ENCODE results near the gene OR2C1.

OR2C1 gene

GRCh38 chr16:3355589-3355988, at the start of gene OR2C1:
Gene OR2C1 (plus strand): TSS chr16:3355889. CDS start chr16:3355941, 52 bp downstream.
- DNase-seq: no peak

- no peak for DNase-seq
Measured at GRCh38 chr16:3306078-3306477, 49.6 kb upstream of the OR2C1 start.

- DNase-seq: no peak
Measured at GRCh38 chr16:3311496-3311895, 44.2 kb upstream of the OR2C1 start.

GRCh38 chr16:3317315-3317999, 38.2 kb upstream of the OR2C1 start:
- DNase-seq: no peak

GRCh38 chr16:3321816-3322215, 33.9 kb upstream of the OR2C1 start:
- DNase-seq: no peak

DNA sequence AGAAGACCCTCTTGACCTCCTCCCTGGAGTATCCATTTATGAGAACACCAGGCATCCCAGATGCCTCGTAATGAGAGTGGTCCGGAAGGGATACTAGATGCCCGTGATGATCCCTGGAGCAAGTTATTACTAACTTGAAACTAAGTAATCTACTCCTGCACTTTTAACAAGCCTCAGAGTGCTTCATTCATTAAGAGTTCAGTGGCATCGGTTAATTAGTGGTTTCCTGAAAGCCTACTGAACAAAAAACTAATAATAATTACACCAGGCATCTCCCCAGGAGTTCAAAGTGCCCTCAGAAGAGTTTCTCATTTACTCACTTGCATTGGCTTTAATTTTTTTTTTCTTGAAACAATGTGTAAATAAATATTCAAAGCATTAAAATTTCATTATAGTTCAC, 28.2 kb upstream of the OR2C1 start:
- DNase-seq: no peak

DNA sequence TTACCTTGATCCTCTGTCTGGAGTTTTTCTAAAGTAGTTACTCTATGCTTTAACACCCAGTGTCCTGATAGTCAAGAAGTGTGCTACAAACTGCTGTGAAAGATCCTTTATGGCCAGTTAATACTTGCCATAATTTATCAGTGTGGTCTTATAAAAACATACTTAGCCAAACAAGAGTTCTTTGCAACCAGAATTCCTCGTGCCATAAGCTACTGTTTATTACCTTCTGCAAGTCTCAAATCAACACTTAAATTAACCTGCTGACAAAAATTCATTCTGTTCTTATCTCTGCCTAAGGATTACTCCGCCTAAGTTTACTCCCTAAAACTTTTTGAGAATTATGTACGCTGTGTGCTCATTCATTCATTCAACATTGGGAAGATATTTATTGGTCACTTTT, 27.6 kb upstream of the OR2C1 start:
- DNase-seq: no peak

GRCh38 chr16:3328643-3329042, 27.0 kb upstream of the OR2C1 start:
- no peak for DNase-seq

GRCh38 chr16:3346041-3346440, 9.6 kb upstream of the OR2C1 start:
- DNase-seq: no peak

- no peak for DNase-seq
Measured at GRCh38 chr16:3347586-3347985, 8.1 kb upstream of the OR2C1 start.

GRCh38 chr16:3348547-3349167, 7.0 kb upstream of the OR2C1 start:
- DNase-seq: no peak

DNA sequence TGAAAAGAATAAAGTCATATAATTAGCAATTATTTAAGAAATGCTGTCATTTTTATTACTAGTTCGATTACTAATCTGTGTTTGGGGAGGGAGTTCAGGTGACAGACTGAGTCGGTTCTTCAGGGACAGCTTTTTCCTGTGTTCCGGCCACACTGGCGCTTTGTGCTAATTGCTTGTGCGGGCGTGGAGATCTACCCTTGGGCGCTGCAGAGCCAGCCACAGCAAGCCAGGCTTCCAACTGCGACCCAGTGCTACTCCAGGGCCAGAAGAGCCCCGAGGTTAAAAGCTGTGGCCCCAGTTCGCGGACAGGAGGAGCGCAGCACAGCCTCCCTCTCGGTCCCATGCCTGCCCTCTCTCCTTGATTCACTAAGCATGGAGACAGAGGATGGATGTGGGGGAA, 6.5 kb upstream of the OR2C1 start:
- DNase-seq: no peak

DNA sequence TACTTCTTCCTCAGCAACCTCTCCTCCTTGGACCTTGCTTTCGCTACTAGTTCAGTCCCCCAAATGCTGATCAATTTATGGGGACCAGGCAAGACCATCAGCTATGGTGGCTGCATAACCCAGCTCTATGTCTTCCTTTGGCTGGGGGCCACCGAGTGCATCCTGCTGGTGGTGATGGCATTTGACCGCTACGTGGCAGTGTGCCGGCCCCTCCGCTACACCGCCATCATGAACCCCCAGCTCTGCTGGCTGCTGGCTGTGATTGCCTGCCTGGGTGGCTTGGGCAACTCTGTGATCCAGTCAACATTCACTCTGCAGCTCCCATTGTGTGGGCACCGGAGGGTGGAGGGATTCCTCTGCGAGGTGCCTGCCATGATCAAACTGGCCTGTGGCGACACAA, 429 bp downstream of the OR2C1 start:
- no peak for DNase-seq

DNA sequence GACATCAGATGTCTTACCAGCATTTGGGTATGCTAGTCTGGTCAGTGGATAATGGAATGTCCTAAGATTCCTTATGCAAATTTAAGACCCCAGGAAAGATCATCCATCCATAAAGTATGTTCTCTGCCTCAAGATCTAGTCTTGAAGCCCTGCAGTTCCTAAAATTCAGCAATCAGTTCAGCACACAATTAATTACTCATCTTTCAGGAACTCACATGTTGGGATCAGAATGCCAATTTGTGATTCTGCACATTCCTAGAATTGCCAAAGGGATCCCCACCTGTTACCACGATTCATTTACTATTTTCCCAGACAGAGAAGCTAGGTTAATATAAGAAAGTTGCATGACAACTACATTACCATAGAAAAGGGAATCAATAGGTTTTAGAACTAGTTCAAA, 3.2 kb downstream of the OR2C1 start:
- no peak for DNase-seq

DNA sequence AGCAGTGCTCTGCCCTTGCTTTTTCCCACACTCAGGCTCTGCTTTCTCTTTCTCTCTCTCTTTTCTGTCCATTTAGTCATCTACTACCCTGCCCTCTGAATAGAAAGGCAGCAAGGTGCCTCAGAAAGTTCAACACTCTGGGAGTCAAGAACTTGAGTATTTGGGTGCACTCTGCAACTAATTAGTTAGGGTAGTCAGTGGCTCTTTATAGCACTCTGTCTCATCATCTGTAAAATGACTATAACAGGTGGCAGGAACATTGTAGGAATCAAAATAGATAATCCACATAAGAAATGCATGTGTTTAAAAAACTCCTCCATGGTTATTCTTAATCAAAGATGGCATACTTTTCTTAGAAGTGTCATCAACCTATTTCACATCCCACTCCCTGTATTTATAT, 7.2 kb downstream of the OR2C1 start:
- no peak for DNase-seq

- no peak for DNase-seq
Measured at GRCh38 chr16:3363793-3364192, 8.1 kb downstream of the OR2C1 start.

- DNase-seq: peak; percentile 74 to 91
Measured at GRCh38 chr16:3364774-3365427, 9.2 kb downstream of the OR2C1 start.

DNA sequence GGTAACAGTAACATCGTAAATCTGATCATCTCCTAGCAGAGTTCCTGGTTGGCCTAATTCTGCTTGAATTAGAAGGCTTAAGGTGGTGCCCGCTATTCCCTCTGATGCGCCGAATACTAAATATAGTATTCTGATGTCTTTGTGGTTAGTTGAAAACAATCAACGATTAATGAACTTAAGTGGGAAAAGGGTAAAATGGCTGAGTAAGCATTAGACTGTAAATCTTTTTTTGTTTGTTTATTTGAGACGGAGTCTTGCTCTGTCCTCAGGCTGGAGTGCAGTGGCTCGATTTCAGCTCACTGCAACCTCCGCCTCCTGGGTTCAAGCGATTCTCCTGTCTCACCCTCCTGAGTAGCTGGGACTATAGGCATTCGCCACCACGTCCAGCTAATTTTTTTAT, 13.4 kb downstream of the OR2C1 start:
- DNase-seq: no peak

DNA sequence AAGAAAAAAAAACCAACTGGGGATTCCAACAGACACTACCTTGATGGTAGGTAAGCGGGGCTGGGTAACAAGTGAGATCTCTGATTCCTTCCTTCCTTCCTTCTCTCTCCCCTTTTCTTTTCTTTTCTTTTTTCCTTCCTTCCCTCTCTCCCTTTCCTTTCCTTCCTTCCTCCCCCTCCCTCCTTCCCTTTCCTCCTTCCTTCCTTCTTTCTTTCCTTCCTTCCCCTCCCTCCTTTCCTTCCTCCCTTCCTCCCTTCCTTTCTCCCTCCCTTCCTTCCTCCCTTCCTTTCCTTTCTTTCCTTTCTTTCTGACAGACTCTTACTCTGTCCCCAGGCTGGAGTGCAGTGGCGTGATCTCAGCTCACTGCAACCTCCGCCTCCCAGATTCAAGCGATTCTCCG, 20.0 kb downstream of the OR2C1 start:
- no peak for DNase-seq

DNA sequence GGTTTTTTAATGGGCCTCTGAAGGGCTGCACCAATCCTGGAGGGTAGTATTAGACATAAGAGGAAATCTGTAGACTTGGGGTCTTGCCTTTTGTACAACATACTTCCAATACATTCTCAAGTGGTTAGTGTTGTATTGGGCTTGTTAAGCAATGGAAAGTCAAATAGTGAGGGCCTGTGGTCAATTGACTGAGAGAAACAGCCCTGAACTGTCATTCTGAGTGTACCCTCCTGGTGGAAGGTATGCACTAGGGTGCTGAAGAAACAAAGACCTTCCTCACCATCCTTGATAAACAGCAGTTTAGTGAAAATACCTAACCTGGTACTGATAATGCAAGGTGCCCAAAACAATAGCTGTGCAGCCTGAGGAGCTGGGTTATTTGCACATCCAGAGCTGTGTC, 22.2 kb downstream of the OR2C1 start:
- DNase-seq: no peak

DNA sequence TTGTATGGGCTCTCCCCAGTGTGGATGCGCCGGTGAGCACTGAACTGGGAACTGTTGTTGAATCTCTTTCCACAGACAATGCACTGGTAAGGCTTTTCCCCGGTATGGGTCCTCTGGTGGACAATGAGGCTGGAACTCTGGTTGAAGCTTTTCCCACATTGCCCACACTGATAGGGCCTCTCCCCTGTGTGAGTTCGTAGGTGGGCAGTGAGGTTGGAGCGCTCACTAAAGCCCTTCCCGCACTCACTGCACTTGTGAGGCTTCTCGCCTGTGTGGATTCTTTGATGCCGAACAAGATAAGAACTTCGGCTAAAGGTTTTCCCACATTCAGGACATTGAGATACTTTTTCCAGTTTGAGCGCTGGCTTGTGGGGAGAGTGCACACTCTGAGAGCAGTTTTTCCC, 27.4 kb downstream of the OR2C1 start:
- no peak for DNase-seq

- DNase-seq: no peak
Measured at GRCh38 chr16:3388325-3388724, 32.6 kb downstream of the OR2C1 start.

- DNase-seq: no peak
Measured at GRCh38 chr16:3389663-3390338, 34.1 kb downstream of the OR2C1 start.

DNA sequence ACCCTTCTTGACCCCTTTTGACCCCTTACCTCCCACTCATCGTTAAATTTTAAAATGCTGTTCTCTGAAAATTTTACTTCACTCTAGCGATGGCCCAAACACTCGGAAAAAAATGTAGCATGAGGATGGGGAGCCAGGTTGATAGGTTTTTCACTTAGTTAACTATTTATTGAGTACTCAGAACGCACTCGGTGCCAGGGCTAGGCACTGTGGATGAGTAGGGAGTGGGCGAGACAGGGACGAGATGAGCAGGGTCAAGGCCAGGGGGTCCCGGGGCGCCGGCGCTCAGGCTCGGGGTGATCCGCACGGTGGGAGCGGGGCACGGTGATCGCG, 44.7 kb downstream of the OR2C1 start:
- DNase-seq: no peak
